Nephron progenitor cell (in vitro differentiated cells): Measurements from ENCODE around the gene BIK.
A peak's percentile ranks its signal among the peaks of the same experiment; 100 is the strongest.

Source experiments
- DNase-seq: peaks from one replicate; pipeline ENCODE4 v3.0.0; 2021
- H3K27ac Mint-ChIP-seq: 2 replicates; pipeline ENCODE4 v1.8.0; 2021; ENCODE audit warnings: mild to moderate bottlenecking, moderate library complexity, mixed read lengths
- H3K27me3 Mint-ChIP-seq: 2 replicates; pipeline ENCODE4 v1.8.0; 2021; ENCODE audit warnings: mild to moderate bottlenecking, low read depth, mixed read lengths; ENCODE audit not compliant: poor library complexity
- H3K36me3 Mint-ChIP-seq: 2 replicates; pipeline ENCODE4 v1.8.0; 2021; ENCODE audit warnings: low read depth, mixed read lengths
- H3K4me1 Mint-ChIP-seq: 2 replicates; pipeline ENCODE4 v1.8.0; 2021; ENCODE audit warnings: mixed read lengths
- H3K4me3 Mint-ChIP-seq: 2 replicates; pipeline ENCODE4 v1.8.0; 2021; ENCODE audit warnings: mild to moderate bottlenecking, moderate library complexity, mixed read lengths
- H3K9me3 Mint-ChIP-seq: 2 replicates; pipeline ENCODE4 v1.8.0; 2021; ENCODE audit warnings: mild to moderate bottlenecking, moderate library complexity, mixed read lengths
- CTCF ChIP-seq: fragments of 200-600 bp; sonication (generic); IDR thresholded peaks from 2 replicates; pipeline ENCODE4 v1.5.0; 2021; ENCODE audit warnings: antibody characterized with exemption

BIK gene

GRCh38 chr22:43114958-43115357 lies 4.4 kb downstream of the BIK start:
- no peak for TF ChIP-seq CTCF
- Mint-ChIP-seq H3K36me3 (no peaks in the 10 kb centered on the region), H3K9me3 (no peaks in the 10 kb centered on the region), H3K4me3 (no peak overlapping the region), H3K4me1 (peaks cover 26% of the 10 kb centered on the region), H3K27ac (no peak overlapping the region), H3K27me3 (peaks cover 66% of the 10 kb centered on the region)
- no peak for DNase-seq

GRCh38 chr22:43116932-43117331 lies 6.4 kb downstream of the BIK start:
- peaks cover 21% of the 10 kb centered on the region for H3K4me1 Mint-ChIP-seq
- H3K36me3 Mint-ChIP-seq: no peaks in the 10 kb centered on the region
- H3K27me3 Mint-ChIP-seq: peaks cover 49% of the 10 kb centered on the region
- no peak for TF ChIP-seq CTCF
- no peak for DNase-seq
- H3K27ac Mint-ChIP-seq: no peak overlapping the region
- no peaks in the 10 kb centered on the region for H3K9me3 Mint-ChIP-seq
- no peak overlapping the region for H3K4me3 Mint-ChIP-seq

GRCh38 chr22:43118024-43118849 lies 7.7 kb downstream of the BIK start:
- H3K36me3 Mint-ChIP-seq: no peaks in the 10 kb centered on the region
- no peaks in the 10 kb centered on the region for H3K9me3 Mint-ChIP-seq
- peak overlapping the region; percentile 25 for H3K27ac Mint-ChIP-seq
- no peak overlapping the region for H3K4me3 Mint-ChIP-seq
- peak; percentile 25 for DNase-seq
- no peak for TF ChIP-seq CTCF
- peaks cover 19% of the 10 kb centered on the region for H3K4me1 Mint-ChIP-seq
- peaks cover 40% of the 10 kb centered on the region for H3K27me3 Mint-ChIP-seq

- no peak for TF ChIP-seq CTCF
- H3K27ac Mint-ChIP-seq: peak overlapping the region; percentile 22
- H3K36me3 Mint-ChIP-seq: no peaks in the 10 kb centered on the region
- H3K4me1 Mint-ChIP-seq: peaks cover 13% of the 10 kb centered on the region
- no peak for DNase-seq
- peaks cover 35% of the 10 kb centered on the region for H3K27me3 Mint-ChIP-seq
- H3K9me3 Mint-ChIP-seq: no peaks in the 10 kb centered on the region
- H3K4me3 Mint-ChIP-seq: no peak overlapping the region
These were observed 8.5 kb downstream of the BIK start for GRCh38 chr22:43118953-43119458.

GRCh38 chr22:43126501-43127165 lies 16.1 kb downstream of the BIK start:
- Mint-ChIP-seq H3K4me1 (peaks cover 12% of the 10 kb centered on the region), H3K4me3 (no peak overlapping the region), H3K27ac (no peak overlapping the region), H3K27me3 (peaks cover 11% of the 10 kb centered on the region), H3K36me3 (no peaks in the 10 kb centered on the region), H3K9me3 (no peaks in the 10 kb centered on the region)
- no peak for DNase-seq
- TF ChIP-seq CTCF: no peak
